Kasumi-1 (cell line): Measurements from ENCODE around the gene HOXC13.

Experiments used
- DNase-seq, 2 experiments: peaks; one replicate each; lab custom pipeline; 2025; lab: John Stamatoyannopoulos, UW

Gene HOXC13

GRCh38 chr12:53938326-53939140 is at the start of gene HOXC13:
TSS of gene HOXC13 (plus strand) at chr12:53938831. CDS start at chr12:53938907, 76 bp downstream.
- no peak for DNase-seq

- no peak for DNase-seq
Observed at GRCh38 chr12:53890081-53890480, 48.5 kb upstream of the HOXC13 start.

GRCh38 chr12:53892762-53893395 is 45.8 kb upstream of the HOXC13 start:
- no peak for DNase-seq

GRCh38 chr12:53899230-53899629 is 39.4 kb upstream of the HOXC13 start:
- no peak for DNase-seq

- DNase-seq, result no peak
Observed at GRCh38 chr12:53907103-53907502, 31.5 kb upstream of the HOXC13 start.

GRCh38 chr12:53916788-53917655 is 21.6 kb upstream of the HOXC13 start:
- DNase-seq, result no peak

GRCh38 chr12:53924521-53925405 is 13.9 kb upstream of the HOXC13 start:
- DNase-seq, result no peak

- no peak for DNase-seq
Observed at GRCh38 chr12:53927220-53928029, 11.2 kb upstream of the HOXC13 start.

GRCh38 chr12:53928054-53928835 is 10.4 kb upstream of the HOXC13 start:
- DNase-seq, result no peak

- no peak for DNase-seq
Observed at GRCh38 chr12:53929527-53929926, 9.1 kb upstream of the HOXC13 start.

GRCh38 chr12:53930591-53931255 is 7.9 kb upstream of the HOXC13 start:
- no peak for DNase-seq

- DNase-seq, result no peak
Observed at GRCh38 chr12:53931844-53932581, 6.6 kb upstream of the HOXC13 start.

- DNase-seq, result no peak
Observed at GRCh38 chr12:53932915-53933314, 5.7 kb upstream of the HOXC13 start.

GRCh38 chr12:53935383-53936341 is 3.0 kb upstream of the HOXC13 start:
- no peak for DNase-seq

- DNase-seq, result no peak
Observed at GRCh38 chr12:53937099-53937498, 1.5 kb upstream of the HOXC13 start.

GRCh38 chr12:53937596-53938325 is 870 bp upstream of the HOXC13 start:
- DNase-seq, result no peak
